HepG2 (cell line): ENCODE data around the gene EMC9. TPM values are rescaled to one million over a fixed set of nuclear protein-coding genes. Genes with fewer than 3 reads are reported as not detected.
A peak's percentile ranks its signal among the peaks of the same experiment; 100 is the strongest.

Experiments
- DPF2 ChIP-seq: sonication (generic); formaldehyde crosslinking; IDR thresholded peaks from 2 replicates; pipeline ENCODE4 v1.4.0; 2020; ENCODE audit warnings: mild to moderate bottlenecking, low read depth, missing genetic modification reagents, borderline replicate concordance
- ERF ChIP-seq: IDR thresholded peaks from 2 replicates; pipeline ENCODE4 v1.6.1; 2018; ENCODE audit warnings: missing biosample characterization, missing genetic modification reagents
- ETV5 ChIP-seq: IDR thresholded peaks from 2 replicates; pipeline ENCODE4 v1.6.1; 2018; ENCODE audit warnings: missing biosample characterization, missing genetic modification reagents, inconsistent platforms, borderline replicate concordance
- HNF4A ChIP-seq: sonication (generic); formaldehyde crosslinking; IDR thresholded peaks from 2 replicates; pipeline ENCODE4 v1.4.0; 2020; ENCODE audit warnings: missing genetic modification reagents
- MATR3 ChIP-seq: sonication (generic); formaldehyde crosslinking; IDR thresholded peaks from 2 replicates; pipeline ENCODE4 v1.4.0; 2020; ENCODE audit warnings: missing genetic modification reagents
- NFATC3 ChIP-seq: sonication (generic); formaldehyde crosslinking; IDR thresholded peaks from 2 replicates; pipeline ENCODE4 v1.5.1; 2020; ENCODE audit warnings: mild to moderate bottlenecking, missing genetic modification reagents
- NR2F2 ChIP-seq: IDR thresholded peaks from 2 replicates; pipeline ENCODE4 v1.6.1; 2012; ENCODE audit warnings: low read depth, inconsistent platforms, borderline replicate concordance
- PHF5A ChIP-seq: IDR thresholded peaks from one replicate; pipeline ENCODE4 v1.6.1; 2018; ENCODE audit warnings: low read depth, missing genetic modification reagents; ENCODE audit not compliant: unreplicated experiment
- PPARG ChIP-seq: conservative IDR thresholded peaks from 2 replicates; pipeline ENCODE4 v1.6.1; 2016; ENCODE audit warnings: missing biosample characterization, missing genetic modification reagents
- RFX5 ChIP-seq: IDR thresholded peaks from 2 replicates; pipeline ENCODE4 v1.6.1; 2011; ENCODE audit warnings: low read depth, low read length, improper control_type of control experiment
- SNAI1 ChIP-seq: sonication (generic); formaldehyde crosslinking; IDR thresholded peaks from 2 replicates; pipeline ENCODE4 v1.5.0; 2020; ENCODE audit warnings: mild to moderate bottlenecking, missing genetic modification reagents, borderline replicate concordance
- ZBTB38 ChIP-seq: sonication (generic); formaldehyde crosslinking; IDR thresholded peaks from 2 replicates; pipeline ENCODE4 v1.5.1; 2020; ENCODE audit warnings: mild to moderate bottlenecking, missing genetic modification reagents
- ZEB1 ChIP-seq: IDR thresholded peaks from 2 replicates; pipeline ENCODE4 v1.6.1; 2012; ENCODE audit warnings: mild to moderate bottlenecking, low read depth, inconsistent platforms; ENCODE audit not compliant: insufficient replicate concordance
- ZMAT3 ChIP-seq: sonication (generic); formaldehyde crosslinking; conservative IDR thresholded peaks from 2 replicates; pipeline ENCODE4 v1.7.0; 2021; ENCODE audit warnings: missing genetic modification reagents
- ZNF138 ChIP-seq: sonication (generic); formaldehyde crosslinking; IDR thresholded peaks from 2 replicates; pipeline ENCODE4 v1.5.0; 2020; ENCODE audit warnings: mild to moderate bottlenecking, low read depth, missing genetic modification reagents
- ZNF546 ChIP-seq: sonication (generic); formaldehyde crosslinking; conservative IDR thresholded peaks from 2 replicates; pipeline ENCODE4 v1.8.1; 2023; ENCODE audit warnings: mild to moderate bottlenecking, missing genetic modification reagents
- ZNF75D ChIP-seq: sonication (generic); formaldehyde crosslinking; IDR thresholded peaks from 2 replicates; pipeline ENCODE4 v1.8.1; 2023; ENCODE audit warnings: missing genetic modification reagents, mild to moderate bottlenecking, borderline replicate concordance
- ZNF816 ChIP-seq: sonication (generic); formaldehyde crosslinking; IDR thresholded peaks from 2 replicates; pipeline ENCODE4 v1.8.0; 2022; ENCODE audit warnings: missing genetic modification reagents, mild to moderate bottlenecking, borderline replicate concordance
- polyA plus RNA-seq, 8 experiments: library from polyadenylated mRNA; depleted of rRNA in 3 of 8; stranded (reverse) in 7 of 8; unstranded in 1 of 8; fragments of >200 nt; fragmentation: Illumina TruSeq in 4 of 8; extraction: Trizol in 4 of 8; gene quantifications; 2 replicates each; pipeline versions ENCODE4 v1.2.1 to v1.2.3, GENCODE V29; 2011 to 2016; ENCODE audit warnings: low read depth in 4 of 8, missing spikeins in 1 of 8, mixed read lengths in 1 of 8; ENCODE audit not compliant: insufficient read depth in 1 of 8
- total RNA-seq, 5 experiments: library from RNA; depleted of rRNA; stranded (reverse); fragments of >200 nt; fragmentation: Illumina TruSeq; extraction: Trizol; gene quantifications; 2 replicates each; pipeline ENCODE4 v1.2.3, GENCODE V29; 2016; ENCODE audit warnings: low read depth in 1 of 5
- TF ChIP-seq, protein P1 (sequence below): sonication (generic); formaldehyde crosslinking; conservative IDR thresholded peaks from 2 replicates; pipeline ENCODE4 v1.4.0; 2020; ENCODE audit warnings: missing genetic modification reagents
- TF ChIP-seq, protein P2 (sequence below): sonication (generic); formaldehyde crosslinking; IDR thresholded peaks from 2 replicates; pipeline ENCODE4 v1.4.0; 2020; ENCODE audit warnings: missing genetic modification reagents
- TF ChIP-seq, protein P3 (sequence below): sonication (generic); formaldehyde crosslinking; IDR thresholded peaks from 2 replicates; pipeline ENCODE4 v1.4.0; 2020; ENCODE audit warnings: missing genetic modification reagents
- TF ChIP-seq, protein P4 (sequence below): sonication (generic); formaldehyde crosslinking; IDR thresholded peaks from 2 replicates; pipeline ENCODE4 v1.9.0; 2022; ENCODE audit warnings: low read depth, missing genetic modification reagents

Gene EMC9
- total and polyA plus RNA-seq, 2 of the 13 experiments (the other 11 are each of a cell fraction or from before 2014, with no cell fraction given): 60.5 to 78.7 TPM

DNA sequence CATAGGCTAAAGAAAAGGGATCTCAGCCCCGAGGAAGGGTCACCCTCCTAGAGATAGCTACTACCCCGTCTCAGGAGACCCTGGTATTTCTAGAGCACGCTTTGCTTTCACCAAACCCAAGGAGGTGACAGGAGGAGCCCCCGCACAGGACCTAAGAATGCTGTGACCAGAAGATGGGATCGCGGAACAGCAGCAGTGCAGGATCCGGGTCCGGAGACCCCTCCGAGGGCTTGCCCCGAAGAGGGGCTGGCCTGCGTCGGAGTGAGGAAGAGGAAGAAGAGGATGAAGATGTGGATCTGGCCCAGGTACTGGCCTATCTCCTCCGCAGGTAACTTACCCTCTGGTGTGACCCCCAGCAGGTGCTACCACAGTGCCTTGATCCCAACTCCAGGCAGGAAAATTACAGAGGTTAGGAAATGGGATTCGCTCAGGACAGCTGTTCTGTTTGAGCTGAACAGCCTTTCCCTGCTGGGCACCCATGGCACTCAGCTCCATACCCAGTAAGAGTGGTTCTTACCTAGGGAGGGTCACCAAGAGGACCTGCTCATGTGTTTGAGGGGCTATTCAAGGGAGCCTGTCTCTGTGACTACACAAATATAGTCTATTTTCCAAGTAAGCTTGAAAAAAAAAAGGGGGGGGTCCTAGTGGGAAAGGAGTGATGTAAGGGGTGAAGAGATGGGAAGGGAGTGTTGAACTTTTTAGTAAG is 25.8 kb downstream of the EMC9 start (continued):
- TF ChIP-seq, protein P1, sequence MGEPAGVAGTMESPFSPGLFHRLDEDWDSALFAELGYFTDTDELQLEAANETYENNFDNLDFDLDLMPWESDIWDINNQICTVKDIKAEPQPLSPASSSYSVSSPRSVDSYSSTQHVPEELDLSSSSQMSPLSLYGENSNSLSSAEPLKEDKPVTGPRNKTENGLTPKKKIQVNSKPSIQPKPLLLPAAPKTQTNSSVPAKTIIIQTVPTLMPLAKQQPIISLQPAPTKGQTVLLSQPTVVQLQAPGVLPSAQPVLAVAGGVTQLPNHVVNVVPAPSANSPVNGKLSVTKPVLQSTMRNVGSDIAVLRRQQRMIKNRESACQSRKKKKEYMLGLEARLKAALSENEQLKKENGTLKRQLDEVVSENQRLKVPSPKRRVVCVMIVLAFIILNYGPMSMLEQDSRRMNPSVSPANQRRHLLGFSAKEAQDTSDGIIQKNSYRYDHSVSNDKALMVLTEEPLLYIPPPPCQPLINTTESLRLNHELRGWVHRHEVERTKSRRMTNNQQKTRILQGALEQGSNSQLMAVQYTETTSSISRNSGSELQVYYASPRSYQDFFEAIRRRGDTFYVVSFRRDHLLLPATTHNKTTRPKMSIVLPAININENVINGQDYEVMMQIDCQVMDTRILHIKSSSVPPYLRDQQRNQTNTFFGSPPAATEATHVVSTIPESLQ (CRISPR knock-in tag): no peak
- TF ChIP-seq DPF2 (CRISPR knock-in tag): 0 out of 2 replicates have a peak, but pooled peaks have one; percentile 41
- TF ChIP-seq, protein P2, sequence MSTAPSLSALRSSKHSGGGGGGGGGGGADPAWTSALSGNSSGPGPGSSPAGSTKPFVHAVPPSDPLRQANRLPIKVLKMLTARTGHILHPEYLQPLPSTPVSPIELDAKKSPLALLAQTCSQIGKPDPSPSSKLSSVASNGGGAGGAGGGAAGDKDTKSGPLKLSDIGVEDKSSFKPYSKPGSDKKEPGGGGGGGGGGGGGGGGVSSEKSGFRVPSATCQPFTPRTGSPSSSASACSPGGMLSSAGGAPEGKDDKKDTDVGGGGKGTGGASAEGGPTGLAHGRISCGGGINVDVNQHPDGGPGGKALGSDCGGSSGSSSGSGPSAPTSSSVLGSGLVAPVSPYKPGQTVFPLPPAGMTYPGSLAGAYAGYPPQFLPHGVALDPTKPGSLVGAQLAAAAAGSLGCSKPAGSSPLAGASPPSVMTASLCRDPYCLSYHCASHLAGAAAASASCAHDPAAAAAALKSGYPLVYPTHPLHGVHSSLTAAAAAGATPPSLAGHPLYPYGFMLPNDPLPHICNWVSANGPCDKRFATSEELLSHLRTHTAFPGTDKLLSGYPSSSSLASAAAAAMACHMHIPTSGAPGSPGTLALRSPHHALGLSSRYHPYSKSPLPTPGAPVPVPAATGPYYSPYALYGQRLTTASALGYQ (CRISPR knock-in tag): 0 out of 2 replicates have a peak, but pooled peaks have one; percentile 47
- TF ChIP-seq MATR3 (CRISPR knock-in tag): no peak
- TF ChIP-seq RFX5: no peak
- TF ChIP-seq PPARG: no peak
- TF ChIP-seq PHF5A (CRISPR knock-in tag): peak; percentile 12
- TF ChIP-seq ZNF75D (CRISPR knock-in tag): no peak
- no peak for TF ChIP-seq ZNF138 (CRISPR knock-in tag)
- no peak for TF ChIP-seq HNF4A (CRISPR knock-in tag)
- no peak; the same call in 1 of the 2 replicates for TF ChIP-seq ZBTB38 (CRISPR knock-in tag)
- no peak for TF ChIP-seq ZNF816 (CRISPR knock-in tag)
- no peak for TF ChIP-seq ZMAT3 (CRISPR knock-in tag)
- no peak for TF ChIP-seq NR2F2
- TF ChIP-seq ZNF546: 0 out of 2 replicates have a peak, but pooled peaks have one; percentile 2
- TF ChIP-seq, protein P3, sequence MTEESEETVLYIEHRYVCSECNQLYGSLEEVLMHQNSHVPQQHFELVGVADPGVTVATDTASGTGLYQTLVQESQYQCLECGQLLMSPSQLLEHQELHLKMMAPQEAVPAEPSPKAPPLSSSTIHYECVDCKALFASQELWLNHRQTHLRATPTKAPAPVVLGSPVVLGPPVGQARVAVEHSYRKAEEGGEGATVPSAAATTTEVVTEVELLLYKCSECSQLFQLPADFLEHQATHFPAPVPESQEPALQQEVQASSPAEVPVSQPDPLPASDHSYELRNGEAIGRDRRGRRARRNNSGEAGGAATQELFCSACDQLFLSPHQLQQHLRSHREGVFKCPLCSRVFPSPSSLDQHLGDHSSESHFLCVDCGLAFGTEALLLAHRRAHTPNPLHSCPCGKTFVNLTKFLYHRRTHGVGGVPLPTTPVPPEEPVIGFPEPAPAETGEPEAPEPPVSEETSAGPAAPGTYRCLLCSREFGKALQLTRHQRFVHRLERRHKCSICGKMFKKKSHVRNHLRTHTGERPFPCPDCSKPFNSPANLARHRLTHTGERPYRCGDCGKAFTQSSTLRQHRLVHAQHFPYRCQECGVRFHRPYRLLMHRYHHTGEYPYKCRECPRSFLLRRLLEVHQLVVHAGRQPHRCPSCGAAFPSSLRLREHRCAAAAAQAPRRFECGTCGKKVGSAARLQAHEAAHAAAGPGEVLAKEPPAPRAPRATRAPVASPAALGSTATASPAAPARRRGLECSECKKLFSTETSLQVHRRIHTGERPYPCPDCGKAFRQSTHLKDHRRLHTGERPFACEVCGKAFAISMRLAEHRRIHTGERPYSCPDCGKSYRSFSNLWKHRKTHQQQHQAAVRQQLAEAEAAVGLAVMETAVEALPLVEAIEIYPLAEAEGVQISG (CRISPR knock-in tag): no peak
- TF ChIP-seq ZEB1: no peak
- no peak for TF ChIP-seq ERF (CRISPR knock-in tag)
- TF ChIP-seq ETV5 (CRISPR knock-in tag): no peak
- TF ChIP-seq, protein P4, sequence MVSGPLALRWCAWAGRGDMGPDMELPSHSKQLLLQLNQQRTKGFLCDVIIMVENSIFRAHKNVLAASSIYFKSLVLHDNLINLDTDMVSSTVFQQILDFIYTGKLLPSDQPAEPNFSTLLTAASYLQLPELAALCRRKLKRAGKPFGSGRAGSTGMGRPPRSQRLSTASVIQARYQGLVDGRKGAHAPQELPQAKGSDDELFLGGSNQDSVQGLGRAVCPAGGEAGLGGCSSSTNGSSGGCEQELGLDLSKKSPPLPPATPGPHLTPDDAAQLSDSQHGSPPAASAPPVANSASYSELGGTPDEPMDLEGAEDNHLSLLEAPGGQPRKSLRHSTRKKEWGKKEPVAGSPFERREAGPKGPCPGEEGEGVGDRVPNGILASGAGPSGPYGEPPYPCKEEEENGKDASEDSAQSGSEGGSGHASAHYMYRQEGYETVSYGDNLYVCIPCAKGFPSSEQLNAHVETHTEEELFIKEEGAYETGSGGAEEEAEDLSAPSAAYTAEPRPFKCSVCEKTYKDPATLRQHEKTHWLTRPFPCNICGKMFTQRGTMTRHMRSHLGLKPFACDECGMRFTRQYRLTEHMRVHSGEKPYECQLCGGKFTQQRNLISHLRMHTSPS (CRISPR knock-in tag): peak; percentile 57; the same call in 1 of the 2 replicates
- TF ChIP-seq NFATC3: no peak; the same call in 1 of the 2 replicates
- no peak for TF ChIP-seq SNAI1 (CRISPR knock-in tag)
